Measurements from ENCODE around the gene RAB3C. TPM values are rescaled to one million over a fixed set of nuclear protein-coding genes. Genes with fewer than 3 reads are reported as not detected.
A peak's percentile ranks its signal among the peaks of the same experiment; 100 is the strongest.
"Not testable (repeated sequence)": the region's sequence is repeated elsewhere in the genome, so short reads cannot be mapped to it uniquely, and the experiment has no call there.

The RAB3C gene
- total RNA-seq, 3 donors from 2014 or later: 0.29 to 6.1 (median 2.6) TPM

GRCh38 chr5:58565033-58565432 lies 17.8 kb upstream of the RAB3C start:
- Histone ChIP-seq H3K27me3 (no peaks in the 10 kb centered on the region), H3K36me3 (no peaks in the 10 kb centered on the region), H3K4me3 (no peak overlapping the region), H3K4me1 (no peaks in the 10 kb centered on the region), H3K27ac (no peak overlapping the region), H3K9me3 (peaks cover 8% of the 10 kb centered on the region in 2 donors)
- intact Hi-C loops (cut with DNase I; ENCODE audit: low total_unique reads): loop anchor here (5.0 kb wide), 1 partner anchor 293 kb away; no protein-coding TSS in a partner anchor
- TF ChIP-seq POLR2AphosphoS5 (IDR thresholded peaks at IDR 0.05) (no peak), POLR2A (IDR thresholded peaks at IDR 0.05) (no peak), CTCF (IDR thresholded peaks at IDR 0.05) (no peak)
- DNase-seq (ENCODE audit: low spot score in 2 of 2): no peak

GRCh38 chr5:58571501-58571900 lies 11.4 kb upstream of the RAB3C start:
- Histone ChIP-seq H3K27me3 (no peaks in the 10 kb centered on the region), H3K9me3 (peaks cover 0 to 5% of the 10 kb centered on the region in 2 donors), H3K4me3 (no peak overlapping the region), H3K36me3 (no peaks in the 10 kb centered on the region), H3K4me1 (no peaks in the 10 kb centered on the region), H3K27ac (no peak overlapping the region)
- intact Hi-C loops (cut with DNase I; ENCODE audit: low total_unique reads): no loop called here
- TF ChIP-seq POLR2A (IDR thresholded peaks at IDR 0.05): no peak
- no peak for TF ChIP-seq POLR2AphosphoS5 (IDR thresholded peaks at IDR 0.05)
- no peak for TF ChIP-seq CTCF (IDR thresholded peaks at IDR 0.05)
- DNase-seq (ENCODE audit: low spot score in 2 of 2): no peak

GRCh38 chr5:58572973-58573372 lies 9.9 kb upstream of the RAB3C start:
- H3K4me3 ChIP-seq; H3K27me3 ChIP-seq; intact Hi-C loops (cut with DNase I; ENCODE audit: low total_unique reads); H3K4me1 ChIP-seq; H3K27ac ChIP-seq; DNase-seq (ENCODE audit: low spot score in 2 of 2); H3K9me3 ChIP-seq; H3K36me3 ChIP-seq: not testable (repeated sequence)

GRCh38 chr5:58579781-58580180 lies 3.1 kb upstream of the RAB3C start:
- H3K27ac ChIP-seq: no peak overlapping the region
- TF ChIP-seq CTCF (IDR thresholded peaks at IDR 0.05): no peak
- TF ChIP-seq POLR2A (IDR thresholded peaks at IDR 0.05): no peak
- TF ChIP-seq POLR2AphosphoS5 (IDR thresholded peaks at IDR 0.05): no peak
- no peaks in the 10 kb centered on the region for H3K9me3 ChIP-seq
- no peaks in the 10 kb centered on the region for H3K36me3 ChIP-seq
- no peaks in the 10 kb centered on the region for H3K4me1 ChIP-seq
- H3K27me3 ChIP-seq: peaks cover 0 to 36% of the 10 kb centered on the region in 2 donors
- no peak overlapping the region for H3K4me3 ChIP-seq
- no peak for DNase-seq (ENCODE audit: low spot score in 2 of 2)
- intact Hi-C loops (cut with DNase I; ENCODE audit: low total_unique reads): no loop called here

GRCh38 chr5:58582019-58582802 lies 664 bp upstream of the RAB3C start:
- Histone ChIP-seq H3K27me3 (peaks cover 0 to 36% of the 10 kb centered on the region in 2 donors), H3K9me3 (no peaks in the 10 kb centered on the region), H3K36me3 (no peaks in the 10 kb centered on the region), H3K27ac (no peak overlapping the region), H3K4me1 (no peaks in the 10 kb centered on the region), H3K4me3 (peak overlapping the region; percentile 38 to 66 (median 50))
- TF ChIP-seq POLR2AphosphoS5 (IDR thresholded peaks at IDR 0.05): no peak
- no peak for TF ChIP-seq POLR2A (IDR thresholded peaks at IDR 0.05)
- no peak for TF ChIP-seq CTCF (IDR thresholded peaks at IDR 0.05)
- intact Hi-C loops (cut with DNase I; ENCODE audit: low total_unique reads): no loop called here
- DNase-seq (ENCODE audit: low spot score in 2 of 2): no peak

Data from breast epithelium (tissue), 4 donors.